ENCODE measurements around the gene PEX6. TPM values are rescaled to one million over a fixed set of nuclear protein-coding genes. Genes with fewer than 3 reads are reported as not detected.

Gene PEX6
- total and polyA plus RNA-seq, 7 donors, result 12.0 to 37.8 (median 24.1) TPM

DNA sequence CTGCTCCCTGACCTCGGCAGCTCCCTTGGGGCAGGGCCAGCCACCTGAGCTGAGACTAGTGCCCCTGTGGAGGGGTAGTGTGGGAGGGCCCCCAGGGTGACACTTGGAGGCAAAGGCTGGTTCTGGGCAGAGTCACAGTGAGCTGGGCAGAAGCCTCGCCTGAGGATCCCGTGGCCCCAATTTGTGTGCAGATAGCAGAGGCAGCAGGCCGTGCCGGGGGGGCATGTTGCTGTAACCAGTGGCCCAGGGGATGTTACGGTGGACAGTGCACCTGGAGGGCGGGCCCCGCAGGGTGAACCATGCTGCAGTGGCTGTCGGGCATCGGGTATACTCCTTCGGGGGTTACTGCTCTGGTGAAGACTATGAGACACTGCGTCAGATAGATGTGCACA lies 38.0 kb upstream of the PEX6 start:
- intact Hi-C loops (cut with DNase I), result loop anchor here (2.0 to 5.0 kb wide), 2 partner anchors 35 to 36 kb away; partner anchors contain the start of gene CUL7 (in 2 of the 2)

DNA sequence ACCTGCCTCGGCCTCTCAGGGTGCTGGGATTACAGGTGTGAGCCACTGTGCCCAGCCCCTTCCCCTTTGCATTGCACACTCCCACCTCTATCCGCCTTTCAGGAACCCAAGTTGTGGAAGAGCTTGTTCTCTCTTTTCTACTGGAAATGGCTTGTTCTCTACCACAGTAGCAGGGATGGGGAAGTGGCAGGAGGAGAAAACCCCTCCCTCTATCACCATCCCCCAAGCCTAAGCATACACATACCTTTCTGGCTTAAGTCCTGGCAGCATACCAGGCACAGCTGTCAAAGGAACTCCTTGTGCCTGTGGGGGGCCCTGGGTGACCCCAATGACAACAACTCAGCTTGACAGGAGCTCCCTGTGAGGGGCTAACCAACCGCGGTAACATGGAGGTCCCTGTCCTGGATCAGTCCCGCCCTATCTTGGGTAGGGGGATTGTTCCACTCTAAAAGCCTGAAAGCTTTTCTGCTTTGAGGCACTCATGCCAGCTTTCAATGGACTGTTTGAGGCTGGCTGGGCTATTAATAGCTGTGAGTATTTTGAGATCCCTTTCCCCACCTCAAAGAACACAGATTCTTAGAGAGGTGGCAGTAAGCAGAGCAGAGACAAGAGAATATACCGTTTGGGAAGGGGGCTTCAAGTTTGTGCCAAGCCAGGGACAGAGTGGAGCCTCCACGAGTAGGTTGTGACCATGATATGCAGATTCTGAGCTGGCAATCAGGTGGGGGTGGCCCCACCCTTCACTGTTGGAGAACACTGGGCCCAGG lies 37.4 kb upstream of the PEX6 start:
- peak overlapping the region; percentile 77 for H3K4me3 ChIP-seq
- peaks cover under 1 to 42% of the 10 kb centered on the region in 2 donors for H3K36me3 ChIP-seq (ENCODE audit: insufficient read depth in 1 of 2, low read depth in 1 of 2)
- no peaks in the 10 kb centered on the region for H3K9me3 ChIP-seq
- intact Hi-C loops (cut with DNase I), result loop anchor here (2.0 to 5.0 kb wide), 2 partner anchors 36 kb away; partner anchors contain the start of gene CUL7 (in 2 of the 2)
- no peaks in the 10 kb centered on the region for H3K27me3 ChIP-seq (ENCODE audit: insufficient read depth in 3 of 3, low read length in 2 of 3)
- ATAC-seq (peak; percentile 15 to 61 (median 40)), DNase-seq (peak in 1 of 2 donors; percentile 69)
- H3K27ac ChIP-seq, result peak overlapping the region; percentile 87
- WGBS, 3 donors, result 24 to 46% (median 33%) methylated on average over 7 of the region's 7 CpGs
- TF ChIP-seq, protein P1, sequence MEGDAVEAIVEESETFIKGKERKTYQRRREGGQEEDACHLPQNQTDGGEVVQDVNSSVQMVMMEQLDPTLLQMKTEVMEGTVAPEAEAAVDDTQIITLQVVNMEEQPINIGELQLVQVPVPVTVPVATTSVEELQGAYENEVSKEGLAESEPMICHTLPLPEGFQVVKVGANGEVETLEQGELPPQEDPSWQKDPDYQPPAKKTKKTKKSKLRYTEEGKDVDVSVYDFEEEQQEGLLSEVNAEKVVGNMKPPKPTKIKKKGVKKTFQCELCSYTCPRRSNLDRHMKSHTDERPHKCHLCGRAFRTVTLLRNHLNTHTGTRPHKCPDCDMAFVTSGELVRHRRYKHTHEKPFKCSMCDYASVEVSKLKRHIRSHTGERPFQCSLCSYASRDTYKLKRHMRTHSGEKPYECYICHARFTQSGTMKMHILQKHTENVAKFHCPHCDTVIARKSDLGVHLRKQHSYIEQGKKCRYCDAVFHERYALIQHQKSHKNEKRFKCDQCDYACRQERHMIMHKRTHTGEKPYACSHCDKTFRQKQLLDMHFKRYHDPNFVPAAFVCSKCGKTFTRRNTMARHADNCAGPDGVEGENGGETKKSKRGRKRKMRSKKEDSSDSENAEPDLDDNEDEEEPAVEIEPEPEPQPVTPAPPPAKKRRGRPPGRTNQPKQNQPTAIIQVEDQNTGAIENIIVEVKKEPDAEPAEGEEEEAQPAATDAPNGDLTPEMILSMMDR (IDR thresholded peaks at IDR 0.05), result no peak
- peaks cover 74% of the 10 kb centered on the region for H3K4me1 ChIP-seq

More for the DNA sequence above, 38.0 kb upstream of the PEX6 start:
- Histone ChIP-seq H3K4me1 (peaks cover 74% of the 10 kb centered on the region), H3K9me3 (no peaks in the 10 kb centered on the region), H3K27ac (peak overlapping the region; percentile 87), H3K36me3 (ENCODE audit: insufficient read depth in 1 of 2, low read depth in 1 of 2) (peaks cover 0 to 36% of the 10 kb centered on the region in 2 donors), H3K27me3 (ENCODE audit: insufficient read depth in 3 of 3, low read length in 2 of 3) (no peaks in the 10 kb centered on the region), H3K4me3 (peak overlapping the region; percentile 77)
- TF ChIP-seq, protein P1 (IDR thresholded peaks at IDR 0.05), result no peak
- WGBS, 3 donors, result 30 to 46% (median 37%) methylated on average over 12 of the region's 12 CpGs
- DNase-seq (peak; percentile 33 to 62), ATAC-seq (peak in 2 of 4 donors; percentile 3 to 9)

DNA sequence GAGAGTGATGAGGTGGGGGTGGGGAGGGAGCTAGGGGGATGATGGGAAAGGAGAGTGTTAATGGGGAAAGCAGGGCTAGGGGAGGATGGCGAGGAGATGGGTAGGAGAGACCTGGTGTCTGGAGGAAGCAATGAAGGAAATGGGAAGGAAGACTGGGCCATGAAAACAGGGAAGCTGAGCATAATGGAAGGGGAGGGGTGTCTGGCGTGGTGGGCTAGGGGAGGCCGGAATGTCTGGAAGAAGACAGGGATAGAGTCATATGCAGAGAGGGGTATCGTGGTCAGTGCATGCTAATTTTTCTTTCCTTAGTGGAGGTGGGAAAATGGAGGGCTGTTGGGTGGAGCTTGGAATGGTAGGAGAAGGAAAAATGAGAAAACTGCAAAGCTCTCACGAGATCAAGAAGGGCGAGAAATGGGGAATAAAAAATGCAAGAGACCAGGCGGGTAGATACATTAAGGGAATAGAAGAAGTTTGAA lies 35.5 kb upstream of the PEX6 start:
- peaks cover 4 to 50% of the 10 kb centered on the region in 2 donors for H3K36me3 ChIP-seq (ENCODE audit: insufficient read depth in 1 of 2, low read depth in 1 of 2)
- peak overlapping the region; percentile 77 for H3K4me3 ChIP-seq
- TF ChIP-seq, protein P1 (IDR thresholded peaks at IDR 0.05), result no peak
- peaks cover 57% of the 10 kb centered on the region for H3K4me1 ChIP-seq
- no peaks in the 10 kb centered on the region for H3K9me3 ChIP-seq
- no peaks in the 10 kb centered on the region for H3K27me3 ChIP-seq (ENCODE audit: insufficient read depth in 3 of 3, low read length in 2 of 3)
- ATAC-seq, result no peak
- intact Hi-C loops (cut with DNase I), result no loop called here
- peak overlapping the region; percentile 87 for H3K27ac ChIP-seq
- DNase-seq, result no peak
- WGBS, 3 donors, result 0 to 1% (median 1%) methylated on average over 7 of the region's 7 CpGs

DNA sequence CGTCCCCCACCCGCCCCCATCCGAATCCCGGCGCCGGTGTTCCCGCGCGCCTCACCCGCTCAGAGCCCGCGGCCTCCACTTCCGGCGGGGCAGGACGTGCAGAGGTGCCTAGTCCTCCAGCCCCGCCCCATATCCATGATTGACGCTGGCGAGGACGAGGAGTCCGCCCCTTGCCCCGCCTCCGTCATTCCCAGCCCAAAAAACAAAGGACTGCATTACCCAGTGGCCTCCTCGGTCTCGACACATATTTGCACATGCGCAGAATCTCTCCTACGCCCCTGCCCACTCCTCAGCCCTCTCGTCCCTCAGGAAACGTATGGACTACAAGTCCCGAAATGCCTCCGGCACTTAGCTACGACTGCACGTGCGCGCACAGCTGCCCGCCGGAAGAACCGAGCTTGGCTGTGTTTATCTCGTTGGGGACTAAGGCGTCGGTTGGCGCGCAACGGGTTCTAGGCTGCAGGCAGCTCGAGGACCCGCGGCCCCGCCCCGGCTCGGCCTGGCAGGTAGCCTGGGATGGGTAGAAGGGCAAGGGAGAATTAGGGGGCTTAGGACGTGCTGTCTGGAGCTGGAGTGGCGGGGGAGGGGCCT lies 35.0 kb upstream of the PEX6 start, which contains the start of the genes KLHDC3 and MEA1:
Gene KLHDC3, plus strand, starts transcription at position 407 of the 591 bp plus-strand sequence. CDS start 2,944 bp downstream, outside the sequence.
Gene MEA1, minus strand, starts transcription at position 104 of the 591 bp plus-strand sequence. CDS start 133 bp downstream, outside the sequence.
- intact Hi-C loops (cut with DNase I), result loop anchor here in 1 of 2 donors (2.0 kb wide), 1 partner anchor 47 kb away; no protein-coding TSS in a partner anchor
- Histone ChIP-seq H3K4me3 (peak within 1 kb of the TSS; percentile 77), H3K27ac (peak within 1 kb of the TSS; percentile 87), H3K4me1 (peaks cover 51% of the 10 kb centered on the region), H3K27me3 (ENCODE audit: insufficient read depth in 3 of 3, low read length in 2 of 3) (no peaks in the 10 kb centered on the region), H3K36me3 (ENCODE audit: insufficient read depth in 1 of 2, low read depth in 1 of 2) (peaks cover 4 to 51% of the 10 kb centered on the region in 2 donors), H3K9me3 (no peaks in the 10 kb centered on the region)
- TF ChIP-seq, protein P1 (IDR thresholded peaks at IDR 0.05), result no peak
- peak; percentile 99 for DNase-seq
- ATAC-seq, result peak; percentile 91 to 97 (median 94)
- WGBS, 3 donors, result 0% methylated on average over 49 to 51 of the region's 51 CpGs

Data from psoas muscle (tissue), 8 donors.